NCI-H460 (cell line): ENCODE results near the gene DUSP1. TPM values are rescaled to one million over a fixed set of nuclear protein-coding genes. Genes with fewer than 3 reads are reported as not detected.

ENCODE experiments used
- DNase-seq: peaks from one replicate; pipeline ENCODE4 v3.0.0-alpha.2; 2016; ENCODE audit warnings: low read depth; ENCODE audit errors: extremely low read depth
- small RNA-seq, 2 experiments: library from RNA; depleted of rRNA; stranded (forward); fragments of <200 nt; gene quantifications; one replicate each; pipeline ENCODE3, GENCODE V24; 2014
- total RNA-seq: library from RNA; depleted of rRNA; stranded (reverse); fragments of >200 nt; shearing (Covaris generic); gene quantifications from 2 replicates; pipeline ENCODE4 v1.2.3, GENCODE V29; 2014; rRNA removed

Gene DUSP1
- total RNA-seq, 1 experiment from 2014 or later: 441 TPM

GRCh38 chr5:172728481-172729241 lies 42.3 kb downstream of the DUSP1 start:
- no peak for DNase-seq

GRCh38 chr5:172727551-172727950 lies 43.4 kb downstream of the DUSP1 start:
- no peak for DNase-seq

DNA sequence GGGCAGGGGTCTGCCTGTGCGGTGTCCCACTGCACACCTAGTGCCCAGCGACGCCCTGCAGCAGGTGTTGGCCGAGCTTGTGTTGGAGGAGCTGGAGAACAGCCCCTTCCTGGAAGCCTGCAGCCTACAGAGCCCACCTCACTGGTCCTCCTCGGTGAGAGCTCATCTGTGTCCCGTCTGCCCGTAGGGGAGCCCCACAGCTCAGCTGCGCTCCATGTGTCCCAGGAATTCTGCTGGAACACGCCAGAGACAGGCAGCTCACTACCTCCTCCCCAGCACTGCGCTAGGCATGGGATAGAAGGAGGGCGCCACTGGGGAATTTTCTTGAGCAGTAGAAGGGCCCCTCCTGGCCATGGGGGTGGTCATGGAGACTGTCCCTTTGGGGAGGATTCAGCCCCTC lies 44.0 kb downstream of the DUSP1 start:
- no peak for DNase-seq

- DNase-seq: no peak
Observed at GRCh38 chr5:172725785-172726184, 45.2 kb downstream of the DUSP1 start.

DNA sequence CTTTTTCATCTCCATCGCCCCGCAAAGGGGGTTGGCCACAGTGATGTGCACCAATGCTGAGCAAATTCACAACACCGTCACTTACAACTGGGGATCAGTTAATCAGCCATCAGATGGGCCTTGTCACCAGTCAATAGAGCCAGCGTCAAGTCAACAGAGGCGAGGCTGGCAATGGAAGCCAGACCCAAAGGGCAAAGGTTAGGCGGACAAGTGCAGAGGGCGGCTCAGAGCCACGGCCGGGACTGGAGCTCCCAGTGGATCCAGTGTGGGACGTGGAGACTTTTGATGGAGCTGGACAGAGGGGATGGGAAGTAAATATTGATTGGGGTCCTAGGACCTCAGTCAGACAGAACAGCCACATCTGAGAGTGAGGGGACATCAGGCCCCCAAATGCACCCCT lies 45.7 kb downstream of the DUSP1 start:
- no peak for DNase-seq

- no peak for DNase-seq
Observed at GRCh38 chr5:172724242-172725183, 46.5 kb downstream of the DUSP1 start.

- no peak for DNase-seq
Observed at GRCh38 chr5:172723508-172723907, 47.5 kb downstream of the DUSP1 start.

DNA sequence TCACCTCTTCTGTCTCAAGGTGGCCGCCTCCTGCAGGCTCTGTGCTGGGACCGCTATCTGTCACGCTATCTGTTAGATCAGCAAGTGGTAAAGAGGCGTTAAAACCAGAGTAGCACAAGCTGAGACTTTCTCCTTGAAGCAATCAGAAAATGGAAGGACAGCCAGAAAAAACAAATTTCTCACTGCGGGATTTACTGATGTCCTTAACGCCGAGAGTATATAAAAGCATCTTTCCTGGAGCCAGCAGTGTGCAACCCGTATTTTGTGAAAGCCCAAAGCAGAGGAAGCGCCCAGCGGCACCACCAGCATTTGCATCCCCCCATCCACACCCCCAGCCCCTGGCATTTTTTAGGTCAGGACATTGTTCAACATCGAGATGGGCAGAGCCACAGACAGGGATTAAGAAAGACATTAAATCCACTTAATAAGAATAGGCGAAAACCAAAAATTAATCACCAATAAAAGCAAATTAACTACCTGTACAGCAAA lies 48.6 kb downstream of the DUSP1 start:
- no peak for DNase-seq

DNA sequence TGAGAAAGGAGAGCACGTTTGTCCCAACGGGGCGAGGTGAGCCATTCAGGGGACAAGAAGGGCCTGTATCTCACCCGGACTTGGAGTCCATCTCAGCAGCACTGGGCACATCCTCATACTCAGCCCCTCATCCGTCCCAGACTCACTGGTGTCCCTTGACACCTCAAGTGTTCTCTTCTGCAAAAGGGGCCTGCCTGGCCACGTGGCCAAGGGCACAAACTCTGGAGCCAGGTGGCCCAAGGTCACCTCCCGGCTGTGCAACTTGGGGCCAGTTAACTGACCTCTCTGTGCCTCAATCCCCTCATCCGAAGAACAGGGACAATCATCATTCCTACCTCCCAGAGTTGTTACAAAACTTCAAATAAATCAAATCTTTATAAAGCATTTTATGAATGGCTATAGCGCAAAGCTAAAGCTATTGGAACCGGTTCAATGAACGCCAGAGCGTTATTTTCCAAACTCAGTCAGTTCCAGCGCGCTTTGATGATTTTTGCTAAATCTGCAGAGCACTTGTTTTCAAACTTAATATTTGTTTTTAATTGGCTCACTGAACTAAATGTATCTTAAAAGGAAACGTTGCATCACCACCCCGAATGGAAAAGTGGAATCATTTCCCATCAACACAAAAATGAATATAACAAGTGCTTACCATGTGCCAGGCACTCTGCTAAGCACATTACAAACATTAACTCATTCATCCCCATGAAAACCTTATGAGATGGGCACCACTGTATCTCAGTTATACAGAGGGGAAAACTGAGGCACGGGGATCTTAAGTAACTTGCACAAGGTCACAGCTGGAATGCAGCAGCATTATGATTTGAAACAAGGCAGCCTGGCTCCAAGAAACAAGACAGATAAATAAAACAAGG lies 49.3 kb downstream of the DUSP1 start:
- no peak for DNase-seq

DNA sequence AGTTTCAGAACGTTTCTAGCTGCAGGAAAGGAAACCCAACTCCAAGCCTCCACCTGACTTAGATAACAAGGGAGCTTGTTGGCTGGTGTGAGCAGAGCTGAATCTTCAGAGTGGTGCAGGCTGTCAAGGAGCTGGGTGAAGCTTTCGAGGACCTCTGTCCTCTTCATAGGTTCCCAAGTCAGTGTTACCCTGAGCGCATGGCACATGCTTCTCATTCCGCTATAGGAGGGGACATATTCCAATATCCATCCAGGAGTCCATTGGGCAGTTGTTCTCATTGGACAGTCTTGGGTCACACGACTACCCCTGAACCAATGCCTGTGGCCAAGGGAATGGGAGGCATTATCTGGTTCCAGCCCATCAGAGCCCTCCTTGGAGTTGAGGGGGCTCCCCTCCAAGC lies 50.3 kb downstream of the DUSP1 start:
- no peak for DNase-seq

- no peak for DNase-seq
Observed at GRCh38 chr5:172719211-172719610, 51.8 kb downstream of the DUSP1 start.

GRCh38 chr5:172718527-172719114 lies 52.4 kb downstream of the DUSP1 start:
- DNase-seq: no peak

Small RNA genes lying within 50 kb of the gene (small RNA-seq; reads per million reads assigned to genes)
- gene AC022217.4 (0 reads per million in 2 experiments), gene RF00019 (0 reads per million in 2 experiments)

Other genes with a start within 250 kb of the DUSP1 start
- 2.3 and 2.4 TPM in 2 replicates for gene NEURL1B, start 129.9 kb downstream of the DUSP1 start, total RNA-seq
- gene ERGIC1, start 63.1 kb upstream of the DUSP1 start, total RNA-seq: 189 and 198 TPM in 2 replicates
- 104 and 105 TPM in 2 replicates for gene RPL26L1, start 188.2 kb upstream of the DUSP1 start, total RNA-seq
- gene ATP6V0E1, start 212.6 kb upstream of the DUSP1 start, total RNA-seq: 135 and 154 TPM in 2 replicates